ENCODE measurements around the gene PCDH15. TPM values are rescaled to one million over a fixed set of nuclear protein-coding genes. Genes with fewer than 3 reads are reported as not detected.

Gene PCDH15
- total and polyA plus RNA-seq, 2 of the 8 experiments (the other 6 are each of a cell fraction or from before 2014, with no cell fraction given), result 0.11 TPM; not detected in 1

GRCh38 chr10:54722075-54722474 lies 79.0 kb downstream of the PCDH15 start:
- Histone ChIP-seq H4K8ac (ENCODE audit: extremely low read depth, insufficient read depth, low read length) (no peak overlapping the region), H2BK5ac (ENCODE audit: low read depth, low read length) (no peak overlapping the region), H4K91ac (replicated peaks; ENCODE audit: insufficient read length, low read length) (no peak overlapping the region), H3K4me2 (ENCODE audit: insufficient read depth in 1 of 2, low read depth in 2 of 2, low read length in 2 of 2) (no peak overlapping the region), H2BK15ac (ENCODE audit: low read length) (no peak overlapping the region), H2AFZ (ENCODE audit: low read length) (no peak overlapping the region), H3K9me3 (ENCODE audit: insufficient read depth in 2 of 2, low read depth in 1 of 2, low read length in 1 of 2) (no peaks in the 10 kb centered on the region), H3K56ac (replicated peaks; ENCODE audit: insufficient read length, low read depth, low read length) (no peak overlapping the region), H3K79me1 (ENCODE audit: low read depth, low read length) (no peaks in the 10 kb centered on the region), H4K20me1 (replicated peaks in 1 of 2; ENCODE audit: control insufficient read depth in 1 of 2, insufficient read depth in 2 of 2, low read length in 2 of 2) (no peaks in the 10 kb centered on the region), H3K27me3 (replicated peaks in 1 of 4; ENCODE audit: control insufficient read depth in 3 of 4, extremely low read depth in 1 of 4, insufficient read depth in 3 of 4, low read length in 3 of 4) (no peaks in the 10 kb centered on the region), H3K79me2 (ENCODE audit: control insufficient read depth in 1 of 2, insufficient read depth in 2 of 2, low read length in 2 of 2) (no peaks in the 10 kb centered on the region), H3K4me3 (ENCODE audit: extremely low read depth in 1 of 4, insufficient read depth in 2 of 4, low read depth in 3 of 4, low read length in 4 of 4) (no peak overlapping the region), H4K5ac (ENCODE audit: insufficient read length, low read depth, low read length) (no peak overlapping the region), H2BK12ac (ENCODE audit: low read depth, low read length) (no peak overlapping the region), H3K14ac (ENCODE audit: insufficient read length) (no peak overlapping the region), H3K36me3 (ENCODE audit: control insufficient read depth in 2 of 4, insufficient read depth in 4 of 4, low read length in 3 of 4) (no peaks in the 10 kb centered on the region), H3K23me2 (ENCODE audit: low read depth, low read length) (no peaks in the 10 kb centered on the region), H2BK20ac (ENCODE audit: low read length) (no peak overlapping the region), H2BK120ac (replicated peaks; ENCODE audit: low read depth, low read length) (no peak overlapping the region), H3K4ac (replicated peaks; ENCODE audit: insufficient read length, low read depth, low read length) (no peak overlapping the region), H3K27ac (ENCODE audit: low read depth, low read length) (no peak overlapping the region), H2AK5ac (ENCODE audit: low read depth, low read length) (no peak overlapping the region), H3K23ac (ENCODE audit: insufficient read length) (no peak overlapping the region), H3K18ac (ENCODE audit: extremely low read depth, low read length) (no peak overlapping the region), H3K4me1 (replicated peaks in 1 of 4; ENCODE audit: control insufficient read depth in 3 of 4, insufficient read depth in 4 of 4, low read length in 3 of 4) (no peaks in the 10 kb centered on the region), H3K9ac (replicated peaks in 1 of 4; ENCODE audit: extremely low read depth in 1 of 4, low read depth in 3 of 4, low read length in 3 of 4) (no peak overlapping the region)
- ChIA-PET CTCF (ENCODE audit: partially characterized antibody) (no interaction called here), POLR2A (ENCODE audit: partially characterized antibody) (no interaction called here)
- no peak for FAIRE-seq
- no peak for DNase-seq (ENCODE audit: low read depth in 1 of 2, low spot score in 2 of 2)
- WGBS, 2 experiments (ENCODE audit: extremely low coverage in 1 of 2, insufficient coverage in 1 of 2, insufficient read length in 1 of 2, insufficient replicate concordance in 2 of 2, low coverage in 1 of 2, low lambda C conversion rate in 2 of 2, missing lambda C conversion rate in 1 of 2), result 90% methylated on average over 1 of the region's 1 CpG; no CpG with 5 or more reads in 1 of the 2 experiments
- TF ChIP-seq JUND (IDR thresholded peaks at IDR 0.05; ENCODE audit: low read length), result no peak
- TF ChIP-seq CTBP2 (IDR thresholded peaks at IDR 0.05; ENCODE audit: borderline replicate concordance, insufficient read depth, insufficient read length, low read length), result no peak
- peak; percentile 24; the same call in 1 of the 2 replicates for TF ChIP-seq MAFK (IDR thresholded peaks at IDR 0.05; ENCODE audit: low read depth, low read length)
- no peak for TF ChIP-seq RAD21 (IDR thresholded peaks at IDR 0.05 in 1 of 2, conservative IDR thresholded peaks at IDR 0.05 in 1 of 2; ENCODE audit: low read depth in 2 of 2, low read length in 2 of 2)
- no peak for TF ChIP-seq CTCF (IDR thresholded peaks at IDR 0.05; ENCODE audit: control extremely low read depth in 1 of 3, insufficient read depth in 1 of 3, low read depth in 1 of 3, low read length in 3 of 3)
- TF ChIP-seq CBX8 (IDR thresholded peaks at IDR 0.05; ENCODE audit: borderline replicate concordance, low read depth, low read length), result no peak
